T follicular helper cell (primary cell): ENCODE measurements around the gene SORBS2.
"Not testable (repeated sequence)": the region's sequence is repeated elsewhere in the genome, so short reads cannot be mapped to it uniquely, and the experiment has no call there.

Experiments used
- DNase-seq: peaks from one replicate; pipeline ENCODE4 v3.0.0-alpha.2; 2020; ENCODE audit warnings: low read depth

Gene SORBS2

GRCh38 chr4:185712350-185713024 is 99.5 kb downstream of the SORBS2 start:
- no peak for DNase-seq

- DNase-seq = no peak
Measured at GRCh38 chr4:185711726-185712125, 100.3 kb downstream of the SORBS2 start.

- no peak for DNase-seq
Measured at GRCh38 chr4:185710487-185710995, 101.5 kb downstream of the SORBS2 start.

GRCh38 chr4:185709802-185710486 is 102.0 kb downstream of the SORBS2 start:
- no peak for DNase-seq

- no peak for DNase-seq
Measured at GRCh38 chr4:185708348-185708747, 103.6 kb downstream of the SORBS2 start.

- not testable (repeated sequence) for DNase-seq
Measured at GRCh38 chr4:185707622-185708021, 104.4 kb downstream of the SORBS2 start.

GRCh38 chr4:185702147-185702663 is 109.8 kb downstream of the SORBS2 start:
- no peak for DNase-seq

- DNase-seq = no peak
Measured at GRCh38 chr4:185700630-185701029, 111.4 kb downstream of the SORBS2 start.

- no peak for DNase-seq
Measured at GRCh38 chr4:185700048-185700447, 111.9 kb downstream of the SORBS2 start.

GRCh38 chr4:185697488-185697887 is 114.5 kb downstream of the SORBS2 start:
- no peak for DNase-seq

GRCh38 chr4:185695743-185696142 is 116.3 kb downstream of the SORBS2 start:
- no peak for DNase-seq

GRCh38 chr4:185693548-185694215 is 118.3 kb downstream of the SORBS2 start:
- no peak for DNase-seq

- no peak for DNase-seq
Measured at GRCh38 chr4:185689407-185689806, 122.6 kb downstream of the SORBS2 start.

GRCh38 chr4:185685804-185686203 is 126.2 kb downstream of the SORBS2 start:
- DNase-seq = no peak

GRCh38 chr4:185683896-185684295 is 128.1 kb downstream of the SORBS2 start:
- no peak for DNase-seq

GRCh38 chr4:185683222-185683621 is 128.8 kb downstream of the SORBS2 start:
- DNase-seq = no peak

GRCh38 chr4:185682236-185682635 is 129.8 kb downstream of the SORBS2 start:
- no peak for DNase-seq

GRCh38 chr4:185681604-185682003 is 130.4 kb downstream of the SORBS2 start:
- DNase-seq = no peak

- no peak for DNase-seq
Measured at GRCh38 chr4:185680617-185681016, 131.4 kb downstream of the SORBS2 start.

GRCh38 chr4:185679523-185679922 is 132.5 kb downstream of the SORBS2 start:
- DNase-seq = no peak

GRCh38 chr4:185677637-185678314 is 134.2 kb downstream of the SORBS2 start:
- DNase-seq = no peak

GRCh38 chr4:185672618-185673017 is 139.4 kb downstream of the SORBS2 start:
- DNase-seq = no peak
